Right lobe of liver (tissue), 6 donors: ENCODE results near the gene SORL1-AS1.

ENCODE experiments used
- ATAC-seq, 4 donors: fragments of 200-7000 bp; cut with Tn5 transposase; one replicate each; pipeline ENCODE4 v1.9.1; 2020; ENCODE audit warnings: mild to moderate bottlenecking in 4 of 4, moderate library complexity in 4 of 4
- DNase-seq, 3 donors: peaks; one replicate each; pipeline ENCODE4 v3.0.0-alpha.2; 2020
- H3K27ac ChIP-seq, 3 donors: fragments of 200-600 bp; one replicate each; pipeline ENCODE4 v1.8.0; 2022
- H3K27me3 ChIP-seq, 2 donors: fragments of 200-600 bp; one replicate each; pipeline ENCODE4 v1.8.0; 2022
- H3K36me3 ChIP-seq, 4 donors: fragments of 200-600 bp; sonication (generic) in 1 of 4; one replicate each; pipeline versions ENCODE4 v1.5.1 to v1.8.0; 2017 to 2022; ENCODE audit warnings: control low read depth in 1 of 4
- H3K4me1 ChIP-seq, 4 donors: fragments of 200-600 bp; sonication (generic) in 1 of 4; one replicate each; pipeline versions ENCODE4 v1.5.1 to v1.8.0; 2017 to 2022; ENCODE audit warnings: control low read depth in 1 of 4
- H3K4me3 ChIP-seq, 3 donors: fragments of 200-600 bp; one replicate each; pipeline ENCODE4 v1.8.0; 2022
- H3K9me3 ChIP-seq, 4 donors: fragments of 200-600 bp; sonication (generic) in 1 of 4; one replicate each; pipeline versions ENCODE4 v1.5.1 to v1.8.0; 2017 to 2022; ENCODE audit warnings: control low read depth in 1 of 4
- CTCF ChIP-seq, 4 donors: fragments of 200-600 bp in 3 of 4; fragments of 450-650 bp in 1 of 4; IDR thresholded peaks; one replicate each; pipeline versions ENCODE4 v1.5.1 to v1.8.0; 2016 to 2022; ENCODE audit warnings: antibody characterized with exemption in 4 of 4, mild to moderate bottlenecking in 2 of 4
- POLR2A ChIP-seq: fragments of 450-650 bp; IDR thresholded peaks from one replicate; pipeline ENCODE4 v1.6.1; 2017; ENCODE audit warnings: antibody characterized with exemption, mild to moderate bottlenecking
- WGBS: methylation state at CpG from one replicate; pipeline ENCODE4 v1.1.6; 2018; ENCODE audit warnings: low coverage, low lambda C conversion rate; ENCODE audit not compliant: insufficient coverage; ENCODE audit errors: missing lambda C conversion rate; 5-methylcytosine and 5-hydroxymethylcytosine counted together
- intact Hi-C, 2 donors: fragments of 100-400 bp; cut with DNase I; formaldehyde crosslinking; loops; one replicate each; pipeline versions ENCODE4 v1.11.2 to v1.14.1; 2022
- donor health status: DM: no; HTN: yes; CAD: no.
- donor health status: DM: no; HTN: no; CAD: no.
- donor health status: DM: no; HTN: no; CAD: no.
- donor health status: DM: no; HTN: yes; CAD: no.
- donor health status: DM: no; HTN: yes; CAD: no.

Gene SORL1-AS1

GRCh38 chr11:121455115-121455514 is 2.3 kb upstream of the SORL1-AS1 start:
- DNase-seq (no peak), ATAC-seq (no peak)
- TF ChIP-seq CTCF (IDR thresholded peaks at IDR 0.05): no peak
- TF ChIP-seq POLR2A: no peak
- WGBS: 62% methylated on average over 3 of the region's 3 CpGs
- Histone ChIP-seq H3K27ac (peak overlapping the region in 2 of 3 donors; percentile 95 to 97), H3K4me3 (no peak overlapping the region), H3K9me3 (no peaks in the 10 kb centered on the region), H3K36me3 (no peaks in the 10 kb centered on the region), H3K27me3 (no peaks in the 10 kb centered on the region), H3K4me1 (peaks cover 0 to 67% (median 27%) of the 10 kb centered on the region in 4 donors)
- intact Hi-C loops: loop anchor here in 1 of 2 donors (10.0 kb wide), 1 partner anchor 120 kb away; no protein-coding TSS in a partner anchor

- no peaks in the 10 kb centered on the region for H3K27me3 ChIP-seq
- H3K4me3 ChIP-seq: peak overlapping the region; percentile 73 to 94 (median 93)
- no peaks in the 10 kb centered on the region for H3K9me3 ChIP-seq
- no peaks in the 10 kb centered on the region for H3K36me3 ChIP-seq
- WGBS: 20% methylated on average over 4 of the region's 6 CpGs
- ATAC-seq: peak; percentile 25 to 70 (median 47)
- H3K27ac ChIP-seq: peak overlapping the region; percentile 89 to 97 (median 95)
- TF ChIP-seq POLR2A (peak; percentile 47), CTCF (IDR thresholded peaks at IDR 0.05) (no peak)
- H3K4me1 ChIP-seq: peaks cover 0 to 67% (median 20%) of the 10 kb centered on the region in 4 donors
- peak in 1 of 3 donors; percentile 73 for DNase-seq
- intact Hi-C loops: loop anchor here in 1 of 2 donors (10.0 kb wide), 1 partner anchor 121 kb away; no protein-coding TSS in a partner anchor
Observed at GRCh38 chr11:121453589-121454299, 977 bp upstream of the SORL1-AS1 start.

GRCh38 chr11:121451986-121452608 is 670 bp downstream of the SORL1-AS1 start, which contains the start of gene SORL1:
SORL1 (plus strand) TSS chr11:121452314; CDS start chr11:121452332, 18 bp downstream.
- peaks cover 0 to 65% (median 17%) of the 10 kb centered on the region in 4 donors for H3K4me1 ChIP-seq
- ATAC-seq: peak; percentile 63 to 82 (median 70)
- DNase-seq: peak; percentile 86 to 89 (median 87)
- H3K27ac ChIP-seq: peak within 1 kb of the TSS; percentile 89 to 97 (median 95)
- intact Hi-C loops: loop anchor here in 1 of 2 donors (10.0 kb wide), 1 partner anchor 123 kb away; no protein-coding TSS in a partner anchor
- H3K36me3 ChIP-seq: no peaks in the 10 kb centered on the region
- TF ChIP-seq POLR2A (peak; percentile 71), CTCF (IDR thresholded peaks at IDR 0.05) (peak; percentile 45 to 77 (median 58))
- no peaks in the 10 kb centered on the region for H3K27me3 ChIP-seq
- no peaks in the 10 kb centered on the region for H3K9me3 ChIP-seq
- no CpG with 5 or more reads among the region's 89 CpGs for WGBS
- peak within 1 kb of the TSS; percentile 73 to 94 (median 93) for H3K4me3 ChIP-seq

GRCh38 chr11:121451178-121451985 is 1.4 kb downstream of the SORL1-AS1 start:
- WGBS: 10% methylated on average over 2 of the region's 22 CpGs
- intact Hi-C loops: loop anchor here in 1 of 2 donors (10.0 kb wide), 1 partner anchor 123 kb away; no protein-coding TSS in a partner anchor

More at GRCh38 chr11:121451178-121451985, 1.4 kb downstream of the SORL1-AS1 start:
- DNase-seq (peak; percentile 39 to 77 (median 73)), ATAC-seq (peak; percentile 18 to 57 (median 48))
- no peaks in the 10 kb centered on the region for H3K9me3 ChIP-seq
- peak overlapping the region; percentile 73 to 94 (median 93) for H3K4me3 ChIP-seq
- H3K36me3 ChIP-seq: no peaks in the 10 kb centered on the region
- peak overlapping the region; percentile 89 to 97 (median 95) for H3K27ac ChIP-seq
- no peaks in the 10 kb centered on the region for H3K27me3 ChIP-seq
- peaks cover 0 to 61% (median 17%) of the 10 kb centered on the region in 4 donors for H3K4me1 ChIP-seq
- TF ChIP-seq CTCF (IDR thresholded peaks at IDR 0.05) (no peak), POLR2A (no peak)
